ENCODE measurements around the gene MOSMO.

MOSMO gene

GRCh38 chr16:21980032-21980431 lies 27.9 kb upstream of the MOSMO start:
- no peak overlapping the region for H3K4me3 ChIP-seq
- no peak for DNase-seq (ENCODE audit: low spot score)
- no peak overlapping the region for H3K27ac ChIP-seq
- no peak for TF ChIP-seq CTCF (IDR thresholded peaks at IDR 0.05)

GRCh38 chr16:21982108-21982507 lies 25.8 kb upstream of the MOSMO start:
- Histone ChIP-seq H3K4me3 (no peak overlapping the region), H3K27ac (no peak overlapping the region)
- TF ChIP-seq CTCF (IDR thresholded peaks at IDR 0.05) = no peak
- no peak for DNase-seq (ENCODE audit: low spot score)

- DNase-seq (ENCODE audit: low spot score) = no peak
- Histone ChIP-seq H3K4me3 (no peak overlapping the region), H3K27ac (no peak overlapping the region)
- no peak for TF ChIP-seq CTCF (IDR thresholded peaks at IDR 0.05)
Measured at GRCh38 chr16:21984062-21984461, 23.8 kb upstream of the MOSMO start.

- DNase-seq (ENCODE audit: low spot score) = no peak
- no peak overlapping the region for H3K27ac ChIP-seq
- no peak for TF ChIP-seq CTCF (IDR thresholded peaks at IDR 0.05)
- no peak overlapping the region for H3K4me3 ChIP-seq
Measured at GRCh38 chr16:21985524-21985923, 22.4 kb upstream of the MOSMO start.

GRCh38 chr16:21986692-21987246 lies 21.1 kb upstream of the MOSMO start:
- Histone ChIP-seq H3K27ac (no peak overlapping the region), H3K4me3 (no peak overlapping the region)
- no peak for DNase-seq (ENCODE audit: low spot score)
- TF ChIP-seq CTCF (IDR thresholded peaks at IDR 0.05) = no peak

GRCh38 chr16:21987498-21987897 lies 20.4 kb upstream of the MOSMO start:
- H3K27ac ChIP-seq = no peak overlapping the region
- no peak for TF ChIP-seq CTCF (IDR thresholded peaks at IDR 0.05)
- H3K4me3 ChIP-seq = no peak overlapping the region
- no peak for DNase-seq (ENCODE audit: low spot score)

- Histone ChIP-seq H3K27ac (no peak overlapping the region), H3K4me3 (no peak overlapping the region)
- TF ChIP-seq CTCF (IDR thresholded peaks at IDR 0.05) = no peak
- DNase-seq (ENCODE audit: low spot score) = no peak
Measured at GRCh38 chr16:21989133-21989532, 18.8 kb upstream of the MOSMO start.
